Measurements from ENCODE around the gene EXTL1.

EXTL1 gene

DNA sequence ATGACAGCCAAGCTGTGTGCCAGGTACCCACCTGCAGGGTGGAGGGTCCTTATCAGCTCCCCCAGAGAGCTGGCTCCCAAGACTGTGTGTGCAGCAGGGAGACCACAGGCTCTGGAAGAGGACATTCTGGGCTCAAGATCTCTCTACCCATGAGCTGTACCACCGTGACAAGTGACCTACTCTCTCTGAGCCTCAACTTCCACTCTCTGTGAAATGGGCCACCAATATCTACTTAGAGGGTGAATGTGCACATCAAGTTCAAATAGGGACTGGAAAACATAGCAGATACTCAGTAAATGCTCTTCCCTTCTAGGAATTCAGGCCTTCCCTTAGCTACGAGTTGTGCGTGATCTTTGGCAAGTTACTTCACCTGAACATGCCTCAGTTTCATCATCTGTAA, 22.8 kb downstream of the EXTL1 start:
- DNase-seq (ENCODE audit: low read depth): no peak

DNA sequence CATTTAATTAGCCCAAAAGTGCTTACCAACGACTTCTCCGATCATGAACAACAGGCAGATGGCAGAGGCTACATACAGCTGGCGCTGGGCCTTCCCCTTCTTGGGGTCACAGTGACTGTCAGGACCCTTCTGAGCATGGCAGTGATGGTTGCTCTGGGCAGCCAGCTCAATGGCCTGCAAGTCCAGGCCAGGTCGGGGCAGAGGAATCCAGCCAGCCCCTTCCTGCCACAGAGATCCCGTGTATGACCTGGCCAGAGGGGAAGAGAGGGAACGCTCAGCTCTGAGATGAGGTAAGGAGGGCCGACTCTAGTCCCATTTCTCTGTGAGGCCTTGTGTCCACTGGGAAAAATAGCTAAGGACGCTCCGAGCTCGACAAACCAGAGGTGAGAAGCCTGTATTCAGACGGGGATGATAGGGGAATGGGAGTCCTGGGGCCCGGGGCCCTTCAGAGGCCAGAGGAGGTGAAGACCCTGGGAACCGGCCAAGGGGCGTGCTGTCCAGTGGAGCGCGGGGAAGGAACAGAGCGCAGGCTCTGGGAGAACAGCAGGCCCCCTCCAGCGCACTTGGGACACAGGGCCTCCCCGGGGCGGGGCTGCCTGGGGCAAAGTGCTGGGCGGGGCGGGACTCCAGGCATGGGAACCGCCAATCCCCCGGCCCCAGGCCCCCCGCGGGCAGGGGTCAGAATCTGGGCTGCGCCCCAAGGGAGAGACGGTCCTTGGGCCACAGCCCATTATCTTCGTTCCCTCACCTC, 23.6 kb downstream of the EXTL1 start:
- no peak for DNase-seq (ENCODE audit: low read depth)

DNA sequence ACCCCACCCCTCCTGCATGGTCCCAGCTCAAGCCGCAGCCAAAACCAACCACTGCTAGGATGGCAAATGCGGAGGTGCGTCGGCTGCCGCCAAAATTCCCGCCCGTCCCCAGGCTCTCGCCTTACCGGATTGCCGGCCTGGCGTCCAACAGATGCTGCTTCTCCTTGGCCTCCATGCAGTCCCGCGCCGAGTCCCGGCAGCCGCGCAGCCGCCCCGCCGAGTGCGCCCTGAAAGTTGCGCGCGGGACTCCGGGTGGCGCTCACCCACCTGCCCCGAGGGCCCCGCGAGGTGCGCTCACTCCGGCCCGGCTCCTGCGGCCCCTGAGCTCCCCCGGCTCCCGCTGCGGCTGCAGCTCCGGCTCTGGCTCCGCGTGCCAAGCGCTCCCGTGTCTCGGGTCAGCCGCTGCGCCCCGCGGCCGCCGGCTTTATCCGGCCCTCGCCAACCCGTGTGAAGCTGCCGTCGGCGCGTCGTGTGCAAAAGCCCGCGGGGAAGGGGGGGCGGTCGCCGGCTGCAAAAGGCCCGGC, 24.2 kb downstream of the EXTL1 start, which contains the start of gene SLC30A2:
TSS of gene SLC30A2 (minus strand) at position 397 of the 524 bp plus-strand sequence. CDS start at position 175, 222 bp downstream.
- DNase-seq (ENCODE audit: low read depth): no peak

DNA sequence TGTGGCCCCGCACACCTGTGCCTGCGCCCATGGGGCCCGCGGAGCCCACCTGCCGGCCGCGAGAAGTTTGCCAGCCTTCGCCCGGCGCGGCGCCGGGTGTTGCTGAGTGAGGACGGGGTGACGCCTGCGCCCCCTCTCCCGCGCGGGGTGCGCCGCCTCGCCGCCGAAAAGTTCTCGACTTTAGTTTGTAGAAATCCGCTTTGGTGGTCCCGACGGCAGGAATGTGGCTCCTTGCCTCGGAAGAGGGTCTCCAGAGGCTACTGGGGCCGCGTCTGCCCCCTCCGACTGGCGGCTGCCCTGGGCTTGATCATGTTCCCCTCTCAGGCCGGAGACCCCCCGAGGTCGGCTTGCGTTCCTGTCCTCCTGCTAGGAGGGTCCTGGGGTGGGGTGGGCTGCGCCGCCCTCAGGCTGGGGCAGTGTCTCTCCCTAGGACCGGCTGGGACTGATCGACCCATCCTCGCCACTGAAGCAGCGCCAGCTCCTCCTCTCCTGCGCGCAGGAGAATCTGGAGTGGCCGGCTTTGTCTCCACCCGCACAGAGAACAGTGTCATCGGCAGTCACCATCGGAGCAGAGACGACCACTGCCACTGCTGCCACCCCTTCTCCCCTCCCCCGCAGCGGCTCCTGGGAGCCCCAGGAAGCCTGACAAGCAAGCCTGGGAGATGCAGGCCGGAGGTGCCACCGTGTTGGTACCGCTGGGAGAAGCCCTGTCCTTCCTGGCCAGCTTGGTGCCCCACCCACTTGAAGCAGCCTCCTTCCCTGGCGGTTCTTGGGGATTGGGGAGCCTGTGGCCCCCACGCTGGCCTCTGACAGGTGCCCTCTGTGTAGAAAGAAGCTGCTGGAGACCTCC, 24.9 kb downstream of the EXTL1 start:
- DNase-seq (ENCODE audit: low read depth): no peak

DNA sequence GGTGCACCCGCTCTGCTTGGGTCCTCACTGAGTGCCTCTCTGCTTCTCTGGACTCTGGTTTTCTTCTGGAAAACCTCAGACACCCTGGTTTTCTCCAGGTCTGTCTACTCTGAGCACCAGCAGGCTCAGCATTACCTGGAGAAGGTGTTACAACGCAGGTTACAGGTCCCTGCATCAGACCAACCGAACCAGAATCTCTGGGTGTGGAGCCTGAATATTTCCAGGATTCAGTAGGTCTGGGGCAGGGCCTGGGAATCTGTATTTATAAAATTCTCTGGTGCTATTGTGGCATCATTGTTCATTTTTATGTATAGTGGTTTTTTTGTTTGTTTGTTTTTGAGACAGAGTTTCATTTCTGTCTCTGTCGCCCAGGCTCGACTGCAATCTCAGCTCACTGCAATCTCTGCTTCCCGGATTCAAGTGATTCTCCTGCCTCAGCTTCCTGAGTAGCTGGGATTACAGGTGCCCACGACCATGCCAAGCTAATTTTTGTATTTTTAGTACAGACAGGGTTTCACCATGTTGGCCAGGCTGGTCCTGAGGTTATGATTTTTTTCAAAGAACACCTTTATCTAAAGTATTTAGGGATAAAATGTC, 25.8 kb downstream of the EXTL1 start:
- DNase-seq (ENCODE audit: low read depth): no peak

DNA sequence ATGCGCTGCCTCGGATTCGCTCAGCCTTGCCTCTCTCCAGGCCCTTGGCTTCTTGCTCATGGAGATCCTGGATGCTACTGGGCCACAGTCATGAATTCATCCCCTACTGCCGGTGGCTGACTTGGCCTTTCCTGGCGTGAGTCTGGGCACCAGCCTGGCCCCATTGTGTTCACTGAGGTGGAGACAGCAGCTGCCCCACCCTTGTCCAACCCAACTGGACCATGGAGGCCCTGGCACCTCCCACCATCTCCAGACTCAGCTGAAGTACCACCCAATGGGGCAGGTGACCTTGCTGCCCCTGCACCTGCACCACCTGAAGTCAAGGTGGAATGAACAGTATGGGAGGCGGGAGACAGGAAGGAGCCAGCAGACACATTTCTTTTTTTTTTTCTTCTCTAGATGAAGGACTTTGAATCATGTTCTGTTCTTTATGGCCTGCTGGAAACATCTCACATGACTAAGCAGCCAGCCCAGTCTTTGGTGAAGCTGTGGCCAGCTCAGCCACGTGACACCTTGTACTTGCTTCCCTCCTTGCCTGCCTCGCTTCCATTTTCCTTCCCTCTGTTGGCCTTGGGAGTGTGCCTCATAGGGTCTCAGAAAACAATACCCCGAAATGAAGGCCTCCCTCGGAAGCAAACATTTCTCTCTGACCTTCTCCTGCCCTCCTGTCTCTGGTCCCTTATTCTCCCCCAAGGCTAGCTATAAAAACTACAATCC, 28.1 kb downstream of the EXTL1 start:
- DNase-seq (ENCODE audit: low read depth): no peak

DNA sequence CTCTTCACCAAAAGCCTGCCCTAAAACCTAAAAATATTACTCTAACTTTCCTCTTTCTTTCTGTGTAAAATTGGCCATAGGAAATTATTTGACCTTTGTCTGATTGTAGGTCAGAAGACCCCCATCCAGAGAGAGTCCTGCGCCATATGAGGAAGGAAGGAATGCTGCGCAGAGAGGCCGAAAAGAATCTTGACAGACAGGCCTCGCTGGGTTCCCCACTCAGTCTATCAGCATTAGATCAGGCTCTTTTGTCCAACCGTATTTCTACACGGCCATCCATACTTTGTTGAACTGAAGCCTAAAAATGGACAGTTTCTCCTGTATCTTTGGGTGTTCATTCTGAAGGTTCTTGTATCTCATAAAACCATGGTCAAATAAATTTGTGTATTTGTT, 28.7 kb downstream of the EXTL1 start:
- DNase-seq (ENCODE audit: low read depth): no peak

DNA sequence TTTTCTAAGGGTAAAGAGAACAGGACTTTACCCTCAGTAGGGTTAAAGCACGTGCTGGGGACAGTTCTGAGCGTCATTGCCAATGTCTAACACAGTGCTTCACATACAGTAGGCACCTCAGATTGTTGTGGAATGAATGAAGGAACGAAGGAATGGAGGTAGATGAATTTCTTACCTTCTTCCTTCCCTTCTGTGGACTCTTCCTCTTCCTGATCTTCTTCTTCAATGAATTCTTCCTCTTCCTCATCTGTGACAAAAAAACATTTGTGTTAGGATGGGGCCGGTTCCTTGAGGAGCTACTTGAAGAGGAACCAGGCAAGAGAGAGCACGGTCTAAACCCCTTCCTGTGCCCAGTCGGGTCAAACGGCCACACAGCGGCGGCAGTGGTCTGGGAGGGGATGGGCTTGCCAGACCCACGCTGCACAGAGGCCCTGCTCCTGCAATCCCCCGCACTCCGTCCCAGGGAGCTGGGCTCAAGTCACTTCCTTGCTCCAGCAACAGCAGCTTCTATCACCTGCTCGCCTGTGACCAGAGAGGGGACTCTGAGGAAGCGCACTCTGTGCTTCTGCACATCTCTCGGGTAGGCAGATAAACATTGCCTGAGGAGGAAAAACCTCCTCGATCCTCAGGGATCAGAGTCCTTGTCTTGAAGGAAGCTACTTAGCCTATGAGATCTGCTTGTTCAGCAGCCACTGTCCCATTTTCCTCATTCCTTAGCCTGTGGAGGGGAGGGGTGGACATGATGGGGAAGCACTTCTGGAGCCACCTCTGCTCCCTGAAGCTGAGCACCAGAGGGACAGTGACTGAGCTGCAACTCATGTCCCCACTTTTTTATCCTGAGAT, 32.4 kb downstream of the EXTL1 start:
- no peak for DNase-seq (ENCODE audit: low read depth)

DNA sequence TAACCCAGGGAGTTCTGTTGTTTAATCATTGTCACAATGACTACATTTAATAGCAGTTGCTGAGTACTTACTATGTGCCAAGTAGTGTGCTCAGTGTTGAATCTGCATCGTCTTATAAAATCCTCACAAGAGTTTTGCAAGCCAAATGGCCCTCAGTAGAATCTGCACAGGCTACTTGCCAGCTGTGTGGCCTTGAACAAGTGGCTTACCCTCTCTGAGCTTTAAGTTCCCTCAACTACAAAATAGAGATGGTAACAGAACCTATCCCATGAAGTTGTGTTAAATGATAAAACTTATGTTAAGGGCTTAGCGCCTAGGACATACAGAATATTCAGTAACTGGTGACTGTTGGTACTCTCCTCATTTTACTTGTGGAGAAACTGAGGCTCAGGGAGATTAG, 33.5 kb downstream of the EXTL1 start:
- no peak for DNase-seq (ENCODE audit: low read depth)

DNA sequence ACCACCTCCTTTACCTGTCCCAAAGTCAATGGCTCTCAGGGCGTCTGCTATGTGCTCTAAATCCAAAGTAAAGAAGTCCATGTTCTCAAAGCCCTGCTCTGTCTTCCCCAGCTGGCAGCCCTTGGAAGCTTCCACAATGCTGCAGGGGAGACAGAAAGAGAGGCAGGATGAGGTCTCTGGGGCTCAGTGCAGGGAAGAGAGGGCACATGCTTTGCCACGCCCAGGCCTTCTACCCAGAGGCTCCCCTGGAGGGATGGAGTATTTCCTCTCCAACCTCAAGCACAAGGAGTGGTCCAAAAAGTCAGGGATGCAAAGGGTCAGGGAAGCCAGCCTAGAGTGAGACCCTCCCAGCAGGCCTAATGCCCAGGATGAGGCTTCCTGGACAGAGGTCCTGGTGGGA, 35.6 kb downstream of the EXTL1 start:
- DNase-seq (ENCODE audit: low read depth): no peak

DNA sequence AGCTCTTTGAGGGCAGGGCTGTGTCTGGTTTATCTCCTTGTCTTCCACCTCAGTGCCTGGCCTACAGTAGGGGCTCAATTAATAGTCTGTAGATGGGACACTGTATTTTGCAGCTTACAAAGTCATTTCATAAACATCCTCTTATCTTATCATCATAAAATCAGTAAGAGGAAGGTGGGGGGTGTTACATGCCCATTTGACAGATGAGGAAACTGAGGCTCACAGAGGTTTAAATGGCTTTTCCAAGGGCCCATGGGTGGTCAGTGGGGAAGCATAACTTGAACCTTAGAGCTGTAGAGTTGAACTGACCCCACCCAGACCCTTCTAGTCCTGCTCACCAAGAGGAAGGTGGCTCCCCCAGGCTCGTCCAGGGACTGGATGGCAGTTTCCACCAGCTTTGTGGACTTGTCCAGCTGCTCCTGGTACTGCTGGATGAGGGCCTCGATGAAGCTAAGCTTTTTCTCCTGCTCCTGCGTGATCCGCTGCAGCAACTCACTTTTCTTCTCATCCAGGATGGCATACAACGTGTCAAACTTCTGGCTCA, 36.5 kb downstream of the EXTL1 start:
- no peak for DNase-seq (ENCODE audit: low read depth)

DNA sequence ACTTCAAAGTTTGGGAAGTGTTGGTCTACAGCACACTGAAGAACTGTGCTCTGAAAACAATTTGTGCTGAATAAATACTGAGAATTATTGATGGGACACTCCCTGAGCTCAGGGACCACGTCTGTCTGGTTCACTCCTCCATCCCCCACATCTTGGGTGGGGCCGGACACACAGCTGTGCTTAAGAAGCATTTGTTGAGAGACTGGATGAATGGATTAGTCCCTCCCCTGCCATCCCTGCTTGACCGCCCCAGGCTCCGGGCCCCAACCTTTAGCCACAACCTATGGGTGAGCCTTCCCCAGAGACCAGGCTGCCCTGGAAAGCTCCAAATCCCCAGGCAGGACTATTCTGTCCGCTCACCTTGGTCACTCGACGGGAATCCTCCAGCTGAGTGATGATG, 38.3 kb downstream of the EXTL1 start:
- DNase-seq (ENCODE audit: low read depth): no peak

DNA sequence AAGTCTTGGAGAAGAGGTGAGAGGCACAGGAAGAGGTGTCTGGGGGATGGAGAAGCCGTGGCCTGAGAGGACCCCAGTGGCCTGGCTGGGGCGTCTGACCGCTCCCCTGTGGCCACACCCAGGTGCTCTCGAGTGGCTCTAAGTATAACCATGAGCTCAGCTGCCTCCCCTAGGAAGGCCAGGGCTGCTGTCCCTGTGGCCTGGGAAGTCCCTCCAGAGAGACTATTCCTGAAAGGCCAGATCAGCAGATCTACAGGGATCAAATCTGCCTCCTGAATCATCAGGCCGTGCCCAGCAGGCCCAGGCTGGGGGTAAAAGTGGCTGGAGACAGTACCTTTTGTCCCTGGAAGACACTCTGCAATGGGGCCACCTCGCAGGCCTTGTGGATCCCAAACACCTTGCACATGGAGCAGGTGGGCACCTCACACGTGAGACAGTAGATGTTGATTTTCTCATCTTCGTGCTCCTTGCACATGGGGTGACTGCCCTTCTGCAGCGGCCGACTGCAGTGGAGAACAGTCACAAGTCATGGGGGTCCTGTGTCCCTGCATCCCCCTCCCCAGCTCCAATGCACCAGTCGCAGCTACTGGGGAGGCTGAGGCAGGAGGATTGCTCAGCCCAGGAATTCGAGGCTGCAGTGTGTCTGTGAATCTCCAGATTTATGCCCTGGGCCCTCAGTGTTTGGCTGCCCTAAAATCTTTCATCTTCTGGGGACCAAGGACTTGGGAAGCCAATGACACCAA, 39.4 kb downstream of the EXTL1 start:
- DNase-seq (ENCODE audit: low read depth): no peak

DNA sequence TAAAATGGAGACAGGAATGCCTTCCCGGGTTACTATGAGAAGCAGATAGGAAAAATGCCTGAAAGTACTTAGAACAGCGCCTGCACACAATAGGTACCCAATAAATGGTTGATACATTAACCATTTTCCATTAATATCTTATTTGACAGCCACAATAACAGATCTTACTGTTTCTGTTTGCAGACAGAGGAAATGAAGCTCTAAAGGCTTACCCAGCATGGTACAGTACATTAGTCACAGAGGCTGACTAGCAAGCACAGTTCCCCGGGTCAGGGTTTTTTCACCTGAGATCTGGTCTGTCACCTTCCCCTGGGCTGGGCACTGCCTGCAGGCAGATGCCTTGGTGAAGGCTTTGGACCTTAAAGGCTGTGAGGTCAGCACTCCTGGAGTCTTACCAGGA, 43.0 kb downstream of the EXTL1 start:
- DNase-seq (ENCODE audit: low read depth): no peak

DNA sequence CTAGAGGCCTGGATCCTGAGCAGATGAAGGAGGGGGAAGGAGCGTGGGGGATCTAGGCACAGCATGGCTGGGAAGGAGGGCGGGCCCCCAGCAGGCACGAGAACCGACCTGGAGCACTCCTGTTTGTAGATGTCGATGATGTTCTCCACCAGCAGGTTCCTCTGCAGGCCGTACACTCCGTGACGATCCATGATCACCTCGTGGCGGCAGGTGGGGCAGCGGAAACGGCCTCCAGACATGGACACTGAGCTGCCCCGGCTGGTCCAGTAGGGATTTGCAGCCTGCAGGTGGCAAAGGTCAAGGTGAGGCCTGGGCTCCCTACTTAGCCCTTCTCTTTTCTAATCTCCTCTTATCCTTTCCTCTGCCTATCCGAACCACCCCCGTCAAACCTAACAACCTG, 44.6 kb downstream of the EXTL1 start:
- no peak for DNase-seq (ENCODE audit: low read depth)

DNA sequence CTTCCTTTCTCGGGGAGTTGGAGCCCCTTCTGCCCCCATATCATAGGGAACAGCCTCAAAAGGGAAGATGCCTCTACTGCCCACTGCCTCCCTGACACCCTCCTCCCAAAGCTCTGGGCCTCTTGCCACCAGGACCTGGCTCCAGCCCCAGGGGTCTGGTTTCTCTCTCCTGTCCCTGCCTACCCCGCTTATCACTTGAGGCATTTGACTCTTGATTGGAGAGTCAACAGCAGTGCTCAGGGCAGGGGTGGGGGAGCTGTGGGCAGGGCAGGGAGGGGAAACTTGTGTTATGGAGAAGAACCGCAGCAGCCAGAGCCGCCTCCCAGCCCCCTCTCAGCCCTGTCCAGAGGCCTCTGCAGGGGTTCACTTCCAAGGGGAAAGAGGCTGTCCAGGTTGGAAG, 45.3 kb downstream of the EXTL1 start:
- no peak for DNase-seq (ENCODE audit: low read depth)

DNA sequence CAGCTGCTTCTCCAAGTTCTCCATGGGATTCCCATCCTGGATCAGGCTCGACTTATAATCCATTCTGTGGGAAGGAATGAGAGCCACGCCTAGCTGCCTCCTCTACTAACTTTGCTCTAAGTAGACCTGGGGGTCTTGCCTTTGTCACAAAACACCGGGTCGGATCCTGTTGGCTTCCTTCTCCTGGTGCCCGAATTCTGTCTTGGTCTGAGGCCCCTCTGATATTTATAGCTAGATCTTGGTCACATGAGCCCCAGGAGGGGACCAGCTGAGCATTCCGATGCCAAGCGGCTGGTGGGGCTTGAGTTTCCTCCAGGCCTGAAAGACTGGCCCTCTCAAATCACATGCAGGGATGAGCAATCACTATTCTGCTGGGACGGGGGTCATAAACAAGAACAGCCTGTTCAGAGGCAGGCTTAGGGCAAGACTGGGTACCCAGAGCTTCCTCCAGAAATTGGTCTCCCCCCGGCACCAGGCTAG, 45.9 kb downstream of the EXTL1 start, which contains the start of gene TRIM63:
TSS of gene TRIM63 (minus strand) at position 199 of the 480 bp plus-strand sequence. CDS start at position 63, 136 bp downstream.
- DNase-seq (ENCODE audit: low read depth): peak; percentile 18

DNA sequence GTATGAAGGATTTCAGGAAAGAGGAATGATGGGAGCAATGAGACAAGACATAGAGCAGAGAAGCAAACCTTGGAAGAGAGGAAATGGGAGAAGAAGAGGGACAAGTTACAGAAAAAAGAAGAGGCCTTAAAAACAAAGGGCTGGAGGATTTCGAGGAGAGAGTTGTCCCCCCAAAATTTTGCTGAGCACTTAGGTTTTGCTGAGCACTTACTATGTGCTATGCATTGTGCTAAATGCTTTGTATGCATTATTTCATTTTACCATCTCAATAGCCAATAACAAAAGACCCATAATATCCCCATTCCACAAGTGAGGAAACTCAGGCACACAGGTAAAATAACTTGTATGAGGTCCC, 48.3 kb downstream of the EXTL1 start:
- DNase-seq (ENCODE audit: low read depth): no peak

DNA sequence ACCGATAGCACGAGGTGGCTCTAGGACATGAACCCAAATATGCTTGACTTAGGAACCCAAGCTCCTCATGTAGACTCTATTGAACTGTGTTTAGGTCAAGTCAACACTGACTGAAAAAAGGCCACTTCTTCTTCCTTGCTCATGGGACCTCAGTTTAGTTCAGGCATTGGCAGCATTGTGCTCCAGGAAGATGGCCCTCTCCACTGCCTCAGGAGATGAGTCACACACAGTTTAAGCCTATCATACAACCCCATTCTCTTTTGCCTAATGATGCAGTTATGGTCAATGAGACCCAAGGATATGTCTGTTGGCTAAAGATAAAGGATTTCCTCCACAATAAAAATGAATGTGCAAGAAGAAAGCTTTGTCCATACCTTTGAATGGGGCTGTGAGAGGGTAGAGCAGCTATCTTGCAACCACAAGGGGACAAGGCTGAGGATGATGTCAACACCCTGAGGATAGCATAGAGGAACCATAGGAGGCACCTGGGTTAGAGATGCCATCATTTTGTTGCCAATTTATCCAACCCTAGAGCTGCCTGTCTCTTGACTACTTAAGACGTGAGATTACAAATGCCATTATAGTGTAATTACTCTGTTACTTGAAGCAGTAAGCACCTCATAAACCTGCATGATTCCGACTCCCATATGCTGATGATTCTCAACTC, 48.9 kb downstream of the EXTL1 start:
- no peak for DNase-seq (ENCODE audit: low read depth)
